ENCODE data around the gene AGMAT. TPM values are rescaled to one million over a fixed set of nuclear protein-coding genes. Genes with fewer than 3 reads are reported as not detected.

The AGMAT gene
- total and polyA plus RNA-seq, 2 of the 4 experiments (the other 2 are of a cell fraction) = 0.18 to 0.26 TPM

DNA sequence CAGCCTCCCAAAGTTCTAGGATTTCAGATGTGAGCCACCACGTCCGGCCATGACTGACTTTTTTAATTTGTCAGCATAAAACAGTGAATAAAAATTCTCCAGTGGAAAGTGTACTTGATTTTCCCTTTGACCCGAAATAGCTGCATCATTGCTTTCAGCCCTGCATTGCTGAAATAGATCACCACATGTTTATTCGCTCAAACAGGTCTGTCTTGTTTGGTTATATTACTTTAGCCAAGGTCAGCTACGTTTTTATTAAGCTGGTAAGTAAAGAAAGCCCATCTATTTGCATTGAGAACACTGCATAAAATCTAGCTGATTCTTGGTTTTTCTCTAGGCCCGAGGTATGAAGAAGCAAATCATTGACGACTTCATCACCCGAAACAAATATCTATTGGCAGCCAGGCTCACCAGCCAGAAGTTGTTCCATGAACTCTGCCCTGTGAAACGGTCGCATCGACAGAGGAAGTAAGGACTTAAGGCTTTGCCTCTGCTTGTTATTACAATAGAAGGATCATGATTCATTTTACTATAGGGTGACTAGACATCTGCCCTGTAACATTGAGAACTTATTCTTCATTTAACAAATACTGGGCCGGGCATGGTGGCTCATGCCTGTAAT is 25.6 kb downstream of the AGMAT start:
- Histone ChIP-seq H4K91ac (ENCODE audit: insufficient read depth, low read depth, low read length) (no peak overlapping the region), H3K27me3 (ENCODE audit: control insufficient read depth, insufficient read depth, low read length) (no peaks in the 10 kb centered on the region), H3K79me1 (ENCODE audit: low read depth in 1 of 2, low read length in 2 of 2) (no peaks in the 10 kb centered on the region), H2AFZ (replicated peaks; ENCODE audit: low read length, poor library complexity) (no peak overlapping the region), H3K9ac (ENCODE audit: low read depth, low read length) (no peak overlapping the region), H3K14ac (replicated peaks; ENCODE audit: low read depth, low read length) (no peak overlapping the region), H3K36me3 (ENCODE audit: control insufficient read depth, insufficient read depth, low read length) (peaks cover 28% of the 10 kb centered on the region), H2AK9ac (replicated peaks; ENCODE audit: low read depth, low read length, poor library complexity) (no peak overlapping the region), H2BK20ac (ENCODE audit: low read depth, low read length) (no peak overlapping the region), H2BK15ac (ENCODE audit: low read depth, low read length) (no peak overlapping the region), H2AK5ac (ENCODE audit: low read depth, low read length) (no peak overlapping the region), H3K4me1 (ENCODE audit: control insufficient read depth, insufficient read depth, low read length) (no peaks in the 10 kb centered on the region), H3K9me3 (ENCODE audit: control insufficient read depth, insufficient read depth, low read length) (no peaks in the 10 kb centered on the region), H4K8ac (ENCODE audit: low read depth in 2 of 2, low read length in 2 of 2) (no peak overlapping the region), H3K4me3 (ENCODE audit: insufficient read depth, low read depth, low read length) (no peak overlapping the region), H3K9me1 (ENCODE audit: insufficient read depth, low read length) (no peaks in the 10 kb centered on the region; the same call in 1 of the 2 replicates), H3K27ac (ENCODE audit: insufficient read depth, low read length) (no peak overlapping the region), H3K23ac (ENCODE audit: low read depth, low read length) (no peak overlapping the region), H3K4ac (ENCODE audit: low read depth, low read length) (no peak overlapping the region), H3K18ac (ENCODE audit: low read depth, low read length) (no peak overlapping the region), H4K20me1 (ENCODE audit: insufficient read depth, low read length) (no peaks in the 10 kb centered on the region), H2BK120ac (ENCODE audit: low read depth, low read length) (no peak overlapping the region), H3K4me2 (ENCODE audit: low read depth, low read length) (no peak overlapping the region), H2BK5ac (ENCODE audit: low read depth, low read length, poor library complexity, severe bottlenecking) (no peak overlapping the region), H3K56ac (ENCODE audit: extremely low read depth, insufficient read depth, low read length) (no peak overlapping the region), H4K5ac (ENCODE audit: low read depth, low read length) (no peak overlapping the region)
- no peak for DNase-seq
- no TSS peak for BruUV-seq (replicated peaks)
- 86% methylated on average over 4 of the region's 12 CpGs; no CpG with 5 or more reads in 1 of the 2 experiments for WGBS, 2 experiments (ENCODE audit: extremely low coverage in 2 of 2, insufficient read length in 1 of 2)
- dilution Hi-C loops (cut with HindIII; ENCODE audit: low sequenced_read_pairs, unreplicated experiment) = no loop called here
- intact Hi-C loops (cut with micrococcal nuclease) = no loop called here
- TF ChIP-seq MAFK (IDR thresholded peaks at IDR 0.05; ENCODE audit: low read depth, low read length) = no peak
- ATAC-seq (ENCODE audit: low read depth) = no peak
- ChIA-PET CTCF (no interaction called here), POLR2A (ENCODE audit: unreplicated experiment) (no interaction called here)
- in situ Hi-C loops (cut with MboI; ENCODE audit: low sequenced_read_pairs) = no loop called here

Data from IMR-90 (cell line).